Mesendoderm (in vitro differentiated cells): ENCODE data around the gene LUC7L2.
A peak's percentile ranks its signal among the peaks of the same experiment; 100 is the strongest.
"Not testable (repeated sequence)": the region's sequence is repeated elsewhere in the genome, so short reads cannot be mapped to it uniquely, and the experiment has no call there.

Experiments used
- DNase-seq: peaks from one replicate; pipeline ENCODE4 v3.0.0; 2013
- H2AK5ac ChIP-seq: 2 replicates; pipeline ENCODE4 v1.6.1; 2013; ENCODE audit warnings: low read length, inconsistent platforms
- H2BK120ac ChIP-seq: 2 replicates; pipeline ENCODE4 v1.6.1; 2013; ENCODE audit warnings: low read depth, mild to moderate bottlenecking, low read length, moderate library complexity, mixed read lengths
- H2BK15ac ChIP-seq: replicated peaks from 2 replicates; pipeline ENCODE4 v1.6.1; 2013; ENCODE audit warnings: low read depth, mild to moderate bottlenecking, moderate library complexity
- H2BK5ac ChIP-seq: 2 replicates; pipeline ENCODE4 v1.6.1; 2013; ENCODE audit warnings: low read length, inconsistent platforms
- H3K18ac ChIP-seq: 2 replicates; pipeline ENCODE4 v1.6.1; 2013; ENCODE audit warnings: mild to moderate bottlenecking, low read length, mixed read lengths
- H3K23ac ChIP-seq: one replicate; pipeline ENCODE4 v1.6.1; 2013; ENCODE audit warnings: low read length
- H3K27ac ChIP-seq: 2 replicates; pipeline ENCODE4 v1.5.1; 2013; ENCODE audit warnings: low read depth, mild to moderate bottlenecking, inconsistent platforms, low read length, moderate library complexity
- H3K27me3 ChIP-seq: 2 replicates; pipeline ENCODE4 v1.6.1; 2013; ENCODE audit warnings: low read length, control low read depth, mild to moderate bottlenecking, inconsistent platforms; ENCODE audit not compliant: insufficient read depth, poor library complexity
- H3K36me3 ChIP-seq: 2 replicates; pipeline ENCODE4 v1.6.1; 2013; ENCODE audit warnings: low read length, inconsistent platforms; ENCODE audit not compliant: control insufficient read depth, insufficient read depth
- H3K4ac ChIP-seq: one replicate; pipeline ENCODE4 v1.6.1; 2013; ENCODE audit warnings: low read depth, mild to moderate bottlenecking, low read length, moderate library complexity
- H3K4me1 ChIP-seq: 2 replicates; pipeline ENCODE4 v1.6.1; 2013; ENCODE audit warnings: low read depth, low read length, inconsistent platforms; ENCODE audit not compliant: control insufficient read depth
- H3K4me2 ChIP-seq: 2 replicates; pipeline ENCODE4 v1.6.1; 2013; ENCODE audit warnings: low read length
- H3K4me3 ChIP-seq: 2 replicates; pipeline ENCODE4 v1.5.1; 2013; ENCODE audit warnings: mild to moderate bottlenecking, low read length
- H3K56ac ChIP-seq: one replicate; pipeline ENCODE4 v1.6.1; 2013; ENCODE audit warnings: low read length
- H3K79me1 ChIP-seq: 2 replicates; pipeline ENCODE4 v1.6.1; 2013; ENCODE audit warnings: low read length, inconsistent platforms
- H3K79me2 ChIP-seq: 2 replicates; pipeline ENCODE4 v1.6.1; 2013; ENCODE audit warnings: mild to moderate bottlenecking, low read length; ENCODE audit not compliant: control insufficient read depth, insufficient read depth
- H3K9ac ChIP-seq: 2 replicates; pipeline ENCODE4 v1.6.1; 2013; ENCODE audit warnings: low read length, inconsistent platforms
- H4K5ac ChIP-seq: one replicate; pipeline ENCODE4 v1.6.1; 2013; ENCODE audit warnings: low read length
- H4K8ac ChIP-seq: one replicate; pipeline ENCODE4 v1.6.1; 2013; ENCODE audit warnings: low read depth, mild to moderate bottlenecking, control low read depth, low read length, moderate library complexity
- WGBS: extraction: QIAGEN DNeasy Blood & Tissue Kit; methylation state at CpG from one replicate; pipeline ENCODE4 v1.1.7; 2013; ENCODE audit warnings: low lambda C conversion rate, missing lambda C conversion rate; ENCODE audit not compliant: insufficient coverage; ENCODE audit errors: extremely low coverage; 5-methylcytosine and 5-hydroxymethylcytosine counted together

LUC7L2 gene

DNA sequence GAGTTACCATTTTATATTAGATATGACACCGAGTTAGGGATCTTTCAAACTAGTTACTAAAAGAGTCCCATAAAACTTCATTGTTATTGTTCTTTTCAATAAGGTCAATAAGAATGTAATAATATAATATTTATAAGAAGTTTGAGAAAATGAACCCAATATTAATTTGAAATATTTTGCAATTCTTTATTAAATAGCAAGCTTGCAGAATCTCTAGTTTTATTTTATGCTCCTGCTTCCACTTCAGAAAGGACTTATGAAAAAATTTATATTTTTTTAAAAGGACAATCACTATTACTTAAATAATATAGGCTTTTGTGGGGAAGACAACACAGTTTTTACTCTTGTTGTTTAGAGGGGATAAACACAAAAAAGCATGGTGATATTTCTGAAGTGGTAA lies 47.9 kb downstream of the LUC7L2 start:
- Histone ChIP-seq H3K18ac (no peak overlapping the region), H3K9ac (no peak overlapping the region), H3K27ac (no peak overlapping the region), H2BK5ac (no peak overlapping the region), H3K27me3 (no peaks in the 10 kb centered on the region), H2AK5ac (no peak overlapping the region), H3K56ac (no peak overlapping the region), H3K4me3 (no peak overlapping the region), H3K23ac (no peak overlapping the region), H3K79me2 (no peaks in the 10 kb centered on the region), H3K4ac (no peak overlapping the region), H2BK120ac (no peak overlapping the region), H3K36me3 (peaks cover 8% of the 10 kb centered on the region), H2BK15ac (no peak overlapping the region), H3K4me1 (no peaks in the 10 kb centered on the region), H3K79me1 (peaks cover 5% of the 10 kb centered on the region), H4K8ac (no peak overlapping the region), H3K4me2 (no peak overlapping the region), H4K5ac (no peak overlapping the region)
- no peak for DNase-seq
- no CpG with 5 or more reads among the region's 1 CpG for WGBS

DNA sequence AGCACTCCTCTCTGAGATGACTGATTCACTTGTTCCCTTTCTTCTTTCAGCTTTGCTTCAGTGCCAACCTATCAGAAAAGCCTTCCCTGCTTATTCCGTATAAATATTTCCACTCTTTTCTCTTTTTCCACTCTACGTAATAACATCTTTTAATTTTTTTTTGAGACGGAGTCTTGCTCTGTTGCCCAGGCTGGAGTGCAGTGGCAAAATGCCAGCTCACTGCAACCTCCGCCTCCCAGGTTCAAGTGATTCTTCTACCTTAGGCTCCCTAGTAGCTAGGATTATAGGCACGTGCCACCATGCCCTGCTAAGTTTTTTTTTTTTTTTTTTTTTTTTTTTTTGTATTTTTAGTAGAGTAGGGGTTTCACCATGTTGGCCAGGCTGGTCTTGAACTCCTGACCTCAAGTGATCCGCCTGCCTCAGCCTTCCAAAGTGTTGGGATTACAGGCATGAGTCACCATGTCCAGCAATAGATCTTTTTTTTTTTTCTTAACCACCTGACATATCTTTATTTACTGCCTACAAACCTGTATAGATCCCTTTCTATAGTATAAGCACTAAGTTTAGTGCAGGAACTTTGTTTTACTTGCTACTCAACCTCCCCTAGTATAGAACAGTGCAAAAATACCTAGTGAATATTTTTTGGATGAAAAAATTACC lies 55.2 kb downstream of the LUC7L2 start:
- not testable (repeated sequence) for H3K4me1 ChIP-seq, H3K4me2 ChIP-seq, H3K27ac ChIP-seq, H3K9ac ChIP-seq, H3K4me3 ChIP-seq, H3K23ac ChIP-seq, H3K27me3 ChIP-seq, H3K79me2 ChIP-seq, H2BK15ac ChIP-seq, H2AK5ac ChIP-seq, H3K56ac ChIP-seq, DNase-seq, H3K18ac ChIP-seq, H3K36me3 ChIP-seq, H4K5ac ChIP-seq, H4K8ac ChIP-seq, H2BK120ac ChIP-seq, H3K79me1 ChIP-seq, H3K4ac ChIP-seq, H2BK5ac ChIP-seq
- WGBS = 100% methylated on average over 2 of the region's 6 CpGs

DNA sequence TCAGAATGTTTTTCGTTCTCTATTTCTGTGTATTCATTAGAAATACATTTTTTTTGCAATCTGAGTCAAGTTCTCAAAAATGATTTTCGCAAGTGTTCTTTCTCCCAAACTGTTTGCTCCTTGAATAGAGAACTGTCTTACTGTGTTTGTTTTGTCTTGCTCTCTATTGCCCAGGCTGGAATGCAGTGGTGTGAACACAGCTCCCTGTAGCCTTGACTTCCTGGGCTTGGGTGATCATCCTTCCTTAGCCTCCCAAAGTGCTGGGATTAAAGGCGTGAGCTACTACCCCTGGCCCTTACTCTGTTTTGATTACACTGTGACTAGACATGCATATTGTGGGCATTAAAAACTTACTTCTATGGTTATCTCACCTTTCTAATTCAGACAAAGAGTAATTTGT lies 56.7 kb downstream of the LUC7L2 start:
- Histone ChIP-seq H2BK5ac (no peak overlapping the region), H3K79me1 (no peaks in the 10 kb centered on the region), H3K27me3 (no peaks in the 10 kb centered on the region), H2BK15ac (no peak overlapping the region), H3K36me3 (peaks cover 1% of the 10 kb centered on the region), H3K4me2 (no peak overlapping the region), H3K79me2 (no peaks in the 10 kb centered on the region), H3K9ac (no peak overlapping the region), H3K27ac (no peak overlapping the region), H4K5ac (no peak overlapping the region), H2AK5ac (no peak overlapping the region), H3K4me1 (no peaks in the 10 kb centered on the region), H3K18ac (no peak overlapping the region), H3K23ac (no peak overlapping the region), H2BK120ac (no peak overlapping the region), H3K56ac (no peak overlapping the region), H3K4ac (no peak overlapping the region), H3K4me3 (no peak overlapping the region), H4K8ac (no peak overlapping the region)
- no peak for DNase-seq
- WGBS = no CpG with 5 or more reads among the region's 3 CpGs

DNA sequence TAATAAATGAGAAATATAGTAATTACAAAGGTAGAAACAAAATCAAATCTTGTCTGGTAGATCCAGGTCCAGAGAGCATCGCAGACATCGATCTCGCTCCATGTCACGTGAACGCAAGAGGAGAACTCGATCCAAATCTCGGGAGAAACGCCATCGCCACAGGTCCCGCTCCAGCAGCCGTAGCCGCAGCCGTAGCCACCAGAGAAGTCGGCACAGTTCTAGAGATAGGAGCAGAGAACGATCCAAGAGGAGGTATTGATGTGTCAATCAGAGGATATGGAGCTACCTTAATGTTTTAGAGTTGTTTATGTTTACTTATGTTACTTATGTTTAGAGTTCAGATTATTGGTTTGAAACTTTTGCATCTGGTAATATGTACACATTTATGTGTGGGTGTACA lies 57.8 kb downstream of the LUC7L2 start:
- no peak overlapping the region for H3K56ac ChIP-seq
- H3K4me2 ChIP-seq = no peak overlapping the region
- no peak overlapping the region for H3K9ac ChIP-seq
- H3K79me2 ChIP-seq = no peaks in the 10 kb centered on the region
- no peaks in the 10 kb centered on the region for H3K4me1 ChIP-seq
- no peak overlapping the region for H3K4me3 ChIP-seq
- H3K23ac ChIP-seq = no peak overlapping the region
- H3K79me1 ChIP-seq = no peaks in the 10 kb centered on the region
- H2BK15ac ChIP-seq = no peak overlapping the region
- H4K5ac ChIP-seq = no peak overlapping the region
- no peak overlapping the region for H4K8ac ChIP-seq
- H3K18ac ChIP-seq = no peak overlapping the region
- H2BK5ac ChIP-seq = no peak overlapping the region
- H3K27ac ChIP-seq = no peak overlapping the region
- H2BK120ac ChIP-seq = no peak overlapping the region
- DNase-seq = no peak
- no CpG with 5 or more reads among the region's 15 CpGs for WGBS
- H3K4ac ChIP-seq = no peak overlapping the region
- H2AK5ac ChIP-seq = no peak overlapping the region
- H3K27me3 ChIP-seq = no peaks in the 10 kb centered on the region
- H3K36me3 ChIP-seq = peaks cover 1% of the 10 kb centered on the region

DNA sequence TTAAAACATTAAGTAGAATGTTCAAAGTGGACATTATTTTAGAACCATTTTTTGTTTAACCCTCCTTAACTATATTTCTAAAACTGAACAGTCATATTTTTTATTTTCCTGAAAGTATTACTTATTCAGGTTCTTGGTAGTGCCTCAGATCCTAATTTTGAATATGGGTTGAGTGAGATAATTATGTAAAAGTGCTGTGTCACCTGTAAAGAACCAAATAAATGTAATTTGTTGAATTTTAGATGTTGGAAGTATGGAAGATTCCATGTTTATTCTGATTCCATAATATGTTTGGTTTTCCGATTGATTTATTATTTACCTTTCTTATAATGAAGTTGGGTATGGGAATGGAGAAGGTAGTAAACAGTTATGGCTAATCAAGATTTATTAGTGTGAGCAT lies 61.4 kb downstream of the LUC7L2 start:
- no peak overlapping the region for H3K4me2 ChIP-seq
- H2BK5ac ChIP-seq = no peak overlapping the region
- WGBS = no CpG with 5 or more reads among the region's 1 CpG
- no peak overlapping the region for H3K4me3 ChIP-seq
- no peaks in the 10 kb centered on the region for H3K79me2 ChIP-seq
- H2AK5ac ChIP-seq = no peak overlapping the region
- H3K18ac ChIP-seq = no peak overlapping the region
- no peak overlapping the region for H3K9ac ChIP-seq
- no peak overlapping the region for H3K56ac ChIP-seq
- H4K5ac ChIP-seq = no peak overlapping the region
- peaks cover 1% of the 10 kb centered on the region for H3K36me3 ChIP-seq
- no peak overlapping the region for H3K4ac ChIP-seq
- no peaks in the 10 kb centered on the region for H3K27me3 ChIP-seq
- DNase-seq = no peak
- no peaks in the 10 kb centered on the region for H3K4me1 ChIP-seq
- H4K8ac ChIP-seq = no peak overlapping the region
- no peak overlapping the region for H3K27ac ChIP-seq
- no peaks in the 10 kb centered on the region for H3K79me1 ChIP-seq
- no peak overlapping the region for H2BK120ac ChIP-seq
- H2BK15ac ChIP-seq = no peak overlapping the region
- H3K23ac ChIP-seq = no peak overlapping the region

DNA sequence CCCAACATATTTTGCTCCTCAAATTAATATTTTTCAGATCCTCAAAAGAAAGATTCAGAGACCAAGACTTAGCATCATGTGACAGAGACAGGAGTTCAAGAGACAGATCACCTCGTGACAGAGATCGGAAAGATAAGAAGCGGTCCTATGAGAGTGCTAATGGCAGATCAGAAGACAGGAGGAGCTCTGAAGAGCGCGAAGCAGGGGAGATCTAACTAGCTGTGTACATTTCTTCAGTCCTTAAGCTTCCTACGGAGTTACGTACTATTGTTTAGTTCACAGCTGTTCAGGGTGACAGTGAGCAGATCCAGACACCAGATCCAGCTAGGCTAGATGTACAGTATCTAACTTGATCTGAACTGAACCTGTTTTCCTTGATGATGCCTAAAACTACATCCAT lies 62.4 kb downstream of the LUC7L2 start:
- Histone ChIP-seq H3K4me1 (no peaks in the 10 kb centered on the region), H3K36me3 (peaks cover 1% of the 10 kb centered on the region), H3K4ac (no peak overlapping the region), H2BK5ac (no peak overlapping the region), H3K18ac (no peak overlapping the region), H3K27me3 (no peaks in the 10 kb centered on the region), H2BK120ac (no peak overlapping the region), H3K4me3 (no peak overlapping the region), H3K9ac (no peak overlapping the region), H2AK5ac (no peak overlapping the region), H3K56ac (no peak overlapping the region), H4K8ac (no peak overlapping the region), H3K4me2 (no peak overlapping the region), H3K79me1 (no peaks in the 10 kb centered on the region), H3K23ac (no peak overlapping the region), H2BK15ac (no peak overlapping the region), H4K5ac (no peak overlapping the region), H3K79me2 (no peaks in the 10 kb centered on the region), H3K27ac (no peak overlapping the region)
- no CpG with 5 or more reads among the region's 7 CpGs for WGBS
- peak; percentile 54 for DNase-seq
